K562 (cell line): ENCODE results near the gene POLR2H. TPM values are rescaled to one million over a fixed set of nuclear protein-coding genes. Genes with fewer than 3 reads are reported as not detected.
A peak's percentile ranks its signal among the peaks of the same experiment; 100 is the strongest.

Experiments used
- BRF2 ChIP-seq: IDR thresholded peaks from 3 replicates; pipeline ENCODE4 v1.6.1; 2011; ENCODE audit warnings: borderline replicate concordance, mild to moderate bottlenecking; ENCODE audit not compliant: insufficient read length, insufficient read depth
- CBFA2T2 ChIP-seq: fragments of 450-650 bp; conservative IDR thresholded peaks from 2 replicates; pipeline ENCODE4 v1.6.1; 2017; ENCODE audit warnings: mild to moderate bottlenecking
- CCNT2 ChIP-seq: IDR thresholded peaks from 2 replicates; pipeline ENCODE4 v1.6.1; 2011; ENCODE audit warnings: borderline replicate concordance, low read depth, mild to moderate bottlenecking, moderate library complexity, mixed read lengths, low read length; ENCODE audit not compliant: insufficient read length; ENCODE audit errors: extremely low read depth
- EWSR1 ChIP-seq: fragments of 450-650 bp; IDR thresholded peaks from 2 replicates; pipeline ENCODE4 v1.6.1; 2018; ENCODE audit warnings: borderline replicate concordance, mild to moderate bottlenecking, low read depth, moderate library complexity; ENCODE audit not compliant: partially characterized antibody
- GATA2 ChIP-seq: sonication (generic); formaldehyde crosslinking; IDR thresholded peaks from 2 replicates; pipeline ENCODE4 v1.4.0; 2020; ENCODE audit warnings: mild to moderate bottlenecking, missing genetic modification reagents
- KDM2B ChIP-seq: fragments of 250-450 bp; sonication (Bioruptor Pico); IDR thresholded peaks from 2 replicates; pipeline ENCODE4 v1.8.0; 2021; ENCODE audit warnings: mild to moderate bottlenecking, moderate library complexity
- MTA1 ChIP-seq: fragments of 450-650 bp; IDR thresholded peaks from 2 replicates; pipeline ENCODE4 v1.6.1; 2017; ENCODE audit warnings: borderline replicate concordance
- NONO ChIP-seq, 2 experiments: fragments of 200-400 bp in 1 of 2; fragments of 450-650 bp in 1 of 2; formaldehyde crosslinking in 1 of 2; IDR thresholded peaks; 2 replicates each; pipeline ENCODE4 v1.6.1; 2017; ENCODE audit warnings: low read depth in 2 of 2, mild to moderate bottlenecking in 2 of 2, moderate library complexity in 2 of 2, low read length in 1 of 2
- PHB ChIP-seq: fragments of 250-450 bp; sonication (Bioruptor Pico); IDR thresholded peaks from 2 replicates; pipeline ENCODE4 v1.5.0; 2021
- PRMT5 ChIP-seq: sonication (generic); formaldehyde crosslinking; IDR thresholded peaks from 2 replicates; pipeline ENCODE4 v1.5.0; 2020; ENCODE audit warnings: missing genetic modification reagents
- SIN3A ChIP-seq, 2 experiments: fragments of 150-350 bp in 1 of 2; IDR thresholded peaks; 2 replicates each; pipeline ENCODE4 v1.6.1; 2011 to 2016; ENCODE audit warnings: borderline replicate concordance in 2 of 2, low read depth in 2 of 2, low read length in 2 of 2, mild to moderate bottlenecking in 2 of 2, moderate library complexity in 2 of 2; ENCODE audit not compliant: control insufficient read depth in 1 of 2
- SREBF2 ChIP-seq: sonication (generic); formaldehyde crosslinking; IDR thresholded peaks from 2 replicates; pipeline ENCODE4 v1.4.0; 2020; ENCODE audit warnings: mild to moderate bottlenecking, missing genetic modification reagents
- TCFL5 ChIP-seq: fragments of 250-450 bp; sonication (Bioruptor Pico); conservative IDR thresholded peaks from 2 replicates; pipeline ENCODE4 v1.6.1; 2021; ENCODE audit warnings: mild to moderate bottlenecking, moderate library complexity, matching md5 sums
- TRIM24 ChIP-seq, 2 experiments: fragments of 450-650 bp; IDR thresholded peaks; 2 replicates each; pipeline ENCODE4 v1.6.1; 2016
- WHSC1 ChIP-seq: IDR thresholded peaks from one replicate; pipeline ENCODE4 v1.6.1; 2012; ENCODE audit warnings: low read length, control low read depth, inconsistent platforms
- ZBTB33 ChIP-seq: sonication (generic); formaldehyde crosslinking; IDR thresholded peaks from 2 replicates; pipeline ENCODE4 v1.8.1; 2023; ENCODE audit warnings: mild to moderate bottlenecking, missing genetic modification reagents
- ZBTB8A ChIP-seq: fragments of 450-650 bp; IDR thresholded peaks from 2 replicates; pipeline ENCODE4 v1.6.1; 2018; ENCODE audit warnings: mild to moderate bottlenecking, moderate library complexity; ENCODE audit not compliant: partially characterized antibody
- ZNF217 ChIP-seq: sonication (generic); formaldehyde crosslinking; IDR thresholded peaks from 2 replicates; pipeline ENCODE4 v1.8.0; 2022; ENCODE audit warnings: mild to moderate bottlenecking, missing genetic modification reagents
- polyA plus RNA-seq, 8 experiments: library from polyadenylated mRNA; depleted of rRNA in 4 of 8; stranded (reverse) in 5 of 8; unstranded in 3 of 8; fragments of >200 nt; fragmentation: Nextera tagmentation in 2 of 8; fragmentation: Illumina TruSeq in 1 of 8; extraction: Ambion mirVana in 2 of 8; extraction: Trizol in 1 of 8; gene quantifications; 2 replicates each; pipeline versions ENCODE4 v1.2.1 to v1.2.3, GENCODE V29; 2011 to 2014; ENCODE audit warnings: inconsistent platforms in 1 of 8, missing spikeins in 1 of 8
- total RNA-seq, 7 experiments: library from RNA; depleted of rRNA in 6 of 7; stranded (reverse); fragments of >200 nt in 6 of 7; fragmentation: Illumina TruSeq in 2 of 7; extraction: Trizol in 2 of 7; gene quantifications; 2 replicates each; pipeline versions ENCODE4 v1.2.1 to v1.2.3, GENCODE V29; 2011 to 2021; ENCODE audit warnings: low replicate concordance in 1 of 7
- TF ChIP-seq, protein P1 (sequence below): fragments of 200-800 bp; sonication (Bioruptor generic); IDR thresholded peaks from 2 replicates; pipeline ENCODE4 v1.6.1; 2017; ENCODE audit warnings: missing genetic modification characterization, missing compliant biosample characterization
- TF ChIP-seq, protein P2 (sequence below): fragments of 450-650 bp; formaldehyde crosslinking; IDR thresholded peaks from 2 replicates; pipeline ENCODE4 v1.4.0; 2020; ENCODE audit warnings: mild to moderate bottlenecking, moderate library complexity

POLR2H gene
- total and polyA plus RNA-seq, 9 of the 15 experiments (the other 6 are each of a cell fraction or from before 2014, with no cell fraction given): 128 to 512 (median 220) TPM

DNA sequence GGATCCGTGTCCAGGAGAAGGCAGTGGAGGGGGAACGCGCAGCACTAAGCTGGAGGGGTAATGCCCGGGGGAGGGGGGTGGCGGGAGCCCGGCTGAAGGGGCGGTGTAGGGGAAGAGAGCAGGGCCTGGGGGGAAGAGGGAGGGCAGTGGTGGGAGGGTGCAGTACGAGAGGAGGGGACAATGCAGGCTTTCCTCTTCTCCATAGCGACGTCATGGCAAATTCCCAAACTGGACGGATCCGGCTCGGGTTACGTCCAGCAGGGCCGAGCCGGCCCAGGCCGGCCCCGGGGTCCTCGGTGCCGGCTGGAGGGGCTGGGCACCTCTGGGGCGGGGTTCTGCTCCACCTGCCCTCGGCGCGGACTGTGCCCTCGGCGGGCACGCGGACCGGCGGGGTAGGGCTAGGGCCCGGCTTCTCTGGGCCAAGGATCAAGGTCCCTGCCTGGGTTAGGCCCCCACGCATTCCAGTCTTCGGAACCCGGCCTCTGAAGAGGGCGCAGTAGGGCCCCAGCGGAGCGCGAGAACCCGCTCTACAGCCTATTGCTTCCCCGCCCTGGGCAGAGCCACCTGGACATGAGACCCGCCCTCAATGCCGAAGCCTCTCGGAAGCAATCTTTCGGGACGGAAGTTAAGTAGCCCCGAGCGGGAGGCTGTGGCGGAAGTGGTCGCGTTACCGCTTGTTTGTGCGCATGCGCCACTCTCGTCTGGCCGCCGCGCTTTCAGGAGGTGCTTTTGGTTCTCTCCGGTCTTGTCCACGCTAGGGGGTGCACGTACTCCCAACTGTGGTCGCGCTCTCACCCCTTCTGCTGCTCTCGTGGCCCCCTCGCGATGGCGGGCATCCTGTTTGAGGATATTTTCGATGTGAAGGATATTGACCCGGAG, 1.4 kb downstream of the POLR2H start (continued):
- TF ChIP-seq BRF2 (no peak), SREBF2 (CRISPR knock-in tag) (no peak), PHB (CRISPR knock-in tag) (no peak), TRIM24 (IDR thresholded peaks at IDR 0.05) (peak in 1 of 2 experiments; percentile 59; a peak in 2 of 4 replicates), ZBTB8A (no peak), MTA1 (peak; percentile 76), CBFA2T2 (no peak), ZNF217 (CRISPR knock-in tag) (no peak), WHSC1 (no peak), CCNT2 (peak; percentile 87), NONO (IDR thresholded peaks at IDR 0.05; ENCODE audit: low read depth in 2 of 2, low read length in 1 of 2) (peak in 1 of 2 experiments; percentile 70; a peak in 1 of 4 replicates), TCFL5 (CRISPR knock-in tag) (0 out of 2 replicates have a peak, but pooled peaks have one; percentile 1), EWSR1 (no peak), GATA2 (no peak), KDM2B (CRISPR knock-in tag) (no peak), PRMT5 (CRISPR knock-in tag) (no peak), ZBTB33 (CRISPR knock-in tag) (0 out of 2 replicates have a peak, but pooled peaks have one; percentile 43), SIN3A (IDR thresholded peaks at IDR 0.05; ENCODE audit: borderline replicate concordance in 2 of 2, control insufficient read depth in 1 of 2, low read depth in 2 of 2, low read length in 2 of 2) (peak; percentile 61 to 85; a peak in 3 of 4 replicates)
- TF ChIP-seq, protein P1, sequence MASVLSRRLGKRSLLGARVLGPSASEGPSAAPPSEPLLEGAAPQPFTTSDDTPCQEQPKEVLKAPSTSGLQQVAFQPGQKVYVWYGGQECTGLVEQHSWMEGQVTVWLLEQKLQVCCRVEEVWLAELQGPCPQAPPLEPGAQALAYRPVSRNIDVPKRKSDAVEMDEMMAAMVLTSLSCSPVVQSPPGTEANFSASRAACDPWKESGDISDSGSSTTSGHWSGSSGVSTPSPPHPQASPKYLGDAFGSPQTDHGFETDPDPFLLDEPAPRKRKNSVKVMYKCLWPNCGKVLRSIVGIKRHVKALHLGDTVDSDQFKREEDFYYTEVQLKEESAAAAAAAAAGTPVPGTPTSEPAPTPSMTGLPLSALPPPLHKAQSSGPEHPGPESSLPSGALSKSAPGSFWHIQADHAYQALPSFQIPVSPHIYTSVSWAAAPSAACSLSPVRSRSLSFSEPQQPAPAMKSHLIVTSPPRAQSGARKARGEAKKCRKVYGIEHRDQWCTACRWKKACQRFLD: no peak
- TF ChIP-seq, protein P2, sequence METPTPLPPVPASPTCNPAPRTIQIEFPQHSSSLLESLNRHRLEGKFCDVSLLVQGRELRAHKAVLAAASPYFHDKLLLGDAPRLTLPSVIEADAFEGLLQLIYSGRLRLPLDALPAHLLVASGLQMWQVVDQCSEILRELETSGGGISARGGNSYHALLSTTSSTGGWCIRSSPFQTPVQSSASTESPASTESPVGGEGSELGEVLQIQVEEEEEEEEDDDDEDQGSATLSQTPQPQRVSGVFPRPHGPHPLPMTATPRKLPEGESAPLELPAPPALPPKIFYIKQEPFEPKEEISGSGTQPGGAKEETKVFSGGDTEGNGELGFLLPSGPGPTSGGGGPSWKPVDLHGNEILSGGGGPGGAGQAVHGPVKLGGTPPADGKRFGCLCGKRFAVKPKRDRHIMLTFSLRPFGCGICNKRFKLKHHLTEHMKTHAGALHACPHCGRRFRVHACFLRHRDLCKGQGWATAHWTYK (CRISPR knock-in tag): peak; percentile 63; the same call in 1 of the 2 replicates
